DMS114 treated with DMSO at 0.1 percent for 48 hours (cell line): ENCODE measurements around the gene STAC3.

Source experiments
- DNase-seq: peaks from one replicate; lab custom pipeline; 2025; ENCODE audit not compliant: unreplicated experiment; lab: John Stamatoyannopoulos, UW

Gene STAC3

GRCh38 chr12:57255916-57256315, 4.9 kb upstream of the STAC3 start:
- no peak for DNase-seq

- DNase-seq, result no peak
Observed at GRCh38 chr12:57254506-57255280, 3.7 kb upstream of the STAC3 start.

GRCh38 chr12:57250541-57250940, 446 bp downstream of the STAC3 start:
- no peak for DNase-seq

- no peak for DNase-seq
Observed at GRCh38 chr12:57248934-57249742, 1.8 kb downstream of the STAC3 start.

- DNase-seq, result no peak
Observed at GRCh38 chr12:57247041-57247440, 3.9 kb downstream of the STAC3 start.

- no peak for DNase-seq
Observed at GRCh38 chr12:57244312-57244696, 6.7 kb downstream of the STAC3 start.

GRCh38 chr12:57243521-57244311, 7.3 kb downstream of the STAC3 start:
- peak; percentile 71 for DNase-seq

- peak; percentile 49 for DNase-seq
Observed at GRCh38 chr12:57242691-57243454, 8.1 kb downstream of the STAC3 start.

- DNase-seq, result no peak
Observed at GRCh38 chr12:57242329-57242690, 8.7 kb downstream of the STAC3 start.

- DNase-seq, result no peak
Observed at GRCh38 chr12:57241402-57242310, 9.3 kb downstream of the STAC3 start.

GRCh38 chr12:57240926-57241401, 10.0 kb downstream of the STAC3 start:
- peak; percentile 28 for DNase-seq

GRCh38 chr12:57240066-57240921, 10.7 kb downstream of the STAC3 start:
- DNase-seq, result peak; percentile 63

GRCh38 chr12:57239587-57240065, 11.4 kb downstream of the STAC3 start:
- DNase-seq, result no peak

- DNase-seq, result peak; percentile 61
Observed at GRCh38 chr12:57238854-57239554, 12.0 kb downstream of the STAC3 start.

- DNase-seq, result no peak
Observed at GRCh38 chr12:57237932-57238853, 12.8 kb downstream of the STAC3 start.

- DNase-seq, result no peak
Observed at GRCh38 chr12:57237596-57237931, 13.4 kb downstream of the STAC3 start.
